Trophoblast cell (in vitro differentiated cells and primary cell): Measurements from ENCODE around the gene CPEB1.

Experiments used
- DNase-seq, 2 donors: peaks; one replicate each; pipeline ENCODE4 v3.0.0-alpha.2; 2016
- H2AFZ ChIP-seq: 2 replicates; pipeline ENCODE4 v1.6.1; 2013; ENCODE audit warnings: low read length, moderate library complexity, mild to moderate bottlenecking; ENCODE audit not compliant: insufficient read depth, poor library complexity
- H2AK5ac ChIP-seq: 2 replicates; pipeline ENCODE4 v1.6.1; 2013; ENCODE audit warnings: mild to moderate bottlenecking, low read length
- H2BK120ac ChIP-seq: 2 replicates; pipeline ENCODE4 v1.6.1; 2013; ENCODE audit warnings: low read length, mild to moderate bottlenecking, moderate library complexity; ENCODE audit not compliant: insufficient read depth, poor library complexity
- H2BK12ac ChIP-seq: 2 replicates; pipeline ENCODE4 v1.6.1; 2013; ENCODE audit warnings: mild to moderate bottlenecking, low read length, moderate library complexity
- H2BK5ac ChIP-seq: 2 replicates; pipeline ENCODE4 v1.6.1; 2013; ENCODE audit warnings: low read length, low read depth, moderate library complexity, mild to moderate bottlenecking; ENCODE audit not compliant: poor library complexity
- H3K14ac ChIP-seq: 2 replicates; pipeline ENCODE4 v1.6.1; 2013; ENCODE audit warnings: mild to moderate bottlenecking, low read length
- H3K18ac ChIP-seq: 2 replicates; pipeline ENCODE4 v1.6.1; 2013; ENCODE audit warnings: mild to moderate bottlenecking, low read length
- H3K23ac ChIP-seq: 2 replicates; pipeline ENCODE4 v1.6.1; 2013; ENCODE audit warnings: low read length
- H3K27ac ChIP-seq: 2 replicates; pipeline ENCODE4 v1.5.1; 2013; ENCODE audit warnings: low read depth, mild to moderate bottlenecking, inconsistent platforms, low read length, moderate library complexity
- H3K27me3 ChIP-seq: 2 replicates; pipeline ENCODE4 v1.6.1; 2013; ENCODE audit warnings: inconsistent platforms, mild to moderate bottlenecking, low read length, moderate library complexity; ENCODE audit not compliant: insufficient read depth
- H3K36me3 ChIP-seq, 2 experiments: 1 replicate in 1 of 2; 2 replicates in 1 of 2; pipeline ENCODE4 v1.6.1; 2013; ENCODE audit warnings: low read length in 2 of 2, mild to moderate bottlenecking in 2 of 2, moderate library complexity in 1 of 2; ENCODE audit not compliant: insufficient read depth in 2 of 2, control insufficient read depth in 1 of 2
- H3K4ac ChIP-seq: 2 replicates; pipeline ENCODE4 v1.6.1; 2013; ENCODE audit warnings: low read depth, mild to moderate bottlenecking, low read length, moderate library complexity
- H3K4me1 ChIP-seq, 2 experiments: 1 replicate in 1 of 2; 2 replicates in 1 of 2; pipeline ENCODE4 v1.6.1; 2013; ENCODE audit warnings: low read length in 2 of 2, mild to moderate bottlenecking in 2 of 2, moderate library complexity in 1 of 2; ENCODE audit not compliant: insufficient read depth in 2 of 2, control insufficient read depth in 1 of 2
- H3K4me2 ChIP-seq: 2 replicates; pipeline ENCODE4 v1.6.1; 2013; ENCODE audit warnings: inconsistent platforms, mild to moderate bottlenecking, low read length, moderate library complexity
- H3K4me3 ChIP-seq: 2 replicates; pipeline ENCODE4 v1.5.1; 2013; ENCODE audit warnings: mild to moderate bottlenecking, low read depth, low read length, inconsistent platforms
- H3K79me1 ChIP-seq: one replicate; pipeline ENCODE4 v1.6.1; 2013; ENCODE audit warnings: low read length
- H3K79me2 ChIP-seq: 2 replicates; pipeline ENCODE4 v1.6.1; 2013; ENCODE audit warnings: low read length, mild to moderate bottlenecking; ENCODE audit not compliant: control insufficient read depth, insufficient read depth, poor library complexity
- H3K9ac ChIP-seq: 2 replicates; pipeline ENCODE4 v1.6.1; 2013; ENCODE audit warnings: mild to moderate bottlenecking, low read length
- H3K9me3 ChIP-seq: 2 replicates; pipeline ENCODE4 v1.6.1; 2013; ENCODE audit warnings: low read depth, mild to moderate bottlenecking, control low read depth, inconsistent platforms, low read length; ENCODE audit not compliant: insufficient read depth
- H4K12ac ChIP-seq: 2 replicates; pipeline ENCODE4 v1.6.1; 2013; ENCODE audit warnings: low read depth, mild to moderate bottlenecking, low read length, moderate library complexity
- H4K8ac ChIP-seq: 2 replicates; pipeline ENCODE4 v1.6.1; 2013; ENCODE audit warnings: low read depth, mild to moderate bottlenecking, low read length, moderate library complexity
- H4K91ac ChIP-seq: one replicate; pipeline ENCODE4 v1.6.1; 2013; ENCODE audit warnings: low read depth, mild to moderate bottlenecking, low read length, moderate library complexity
- WGBS: extraction: QIAGEN DNeasy Blood & Tissue Kit; methylation state at CpG from one replicate; pipeline ENCODE4 v1.1.7; 2013; ENCODE audit warnings: missing lambda C conversion rate; ENCODE audit not compliant: insufficient read length, insufficient coverage; ENCODE audit errors: extremely low coverage; 5-methylcytosine and 5-hydroxymethylcytosine counted together

Gene CPEB1

GRCh38 chr15:82611348-82611747 lies 35.8 kb downstream of the CPEB1 start:
- no peak overlapping the region for H2AK5ac ChIP-seq
- no peak overlapping the region for H4K12ac ChIP-seq
- no peak overlapping the region for H3K4me2 ChIP-seq
- no peak overlapping the region for H2BK120ac ChIP-seq
- H3K27me3 ChIP-seq: no peaks in the 10 kb centered on the region
- H3K14ac ChIP-seq: no peak overlapping the region
- H3K4ac ChIP-seq: no peak overlapping the region
- no peak overlapping the region for H3K23ac ChIP-seq
- H2AFZ ChIP-seq: no peak overlapping the region
- H3K79me2 ChIP-seq: no peaks in the 10 kb centered on the region
- no peak overlapping the region for H3K4me3 ChIP-seq
- no CpG with 5 or more reads among the region's 4 CpGs for WGBS
- H3K9me3 ChIP-seq: no peaks in the 10 kb centered on the region
- no peaks in the 10 kb centered on the region for H3K4me1 ChIP-seq
- no peak overlapping the region for H2BK5ac ChIP-seq
- no peak for DNase-seq
- no peaks in the 10 kb centered on the region for H3K36me3 ChIP-seq
- no peak overlapping the region for H3K27ac ChIP-seq
- no peak overlapping the region for H4K8ac ChIP-seq
- no peaks in the 10 kb centered on the region for H3K79me1 ChIP-seq
- no peak overlapping the region for H3K9ac ChIP-seq
- no peak overlapping the region for H4K91ac ChIP-seq
- H3K18ac ChIP-seq: no peak overlapping the region
- H2BK12ac ChIP-seq: no peak overlapping the region

GRCh38 chr15:82602195-82602594 lies 45.0 kb downstream of the CPEB1 start:
- H4K12ac ChIP-seq: no peak overlapping the region
- H3K9me3 ChIP-seq: no peaks in the 10 kb centered on the region
- H2BK120ac ChIP-seq: no peak overlapping the region
- H3K79me1 ChIP-seq: no peaks in the 10 kb centered on the region
- no peak overlapping the region for H2BK5ac ChIP-seq
- no peak overlapping the region for H4K91ac ChIP-seq
- no peak overlapping the region for H3K9ac ChIP-seq
- no peak overlapping the region for H3K27ac ChIP-seq
- no peak overlapping the region for H3K4ac ChIP-seq
- no peak overlapping the region for H2AFZ ChIP-seq
- DNase-seq: no peak
- no peak overlapping the region for H3K4me3 ChIP-seq
- H3K14ac ChIP-seq: no peak overlapping the region
- no peaks in the 10 kb centered on the region for H3K27me3 ChIP-seq
- no peak overlapping the region for H3K23ac ChIP-seq
- H4K8ac ChIP-seq: no peak overlapping the region
- no peak overlapping the region for H3K4me2 ChIP-seq
- H2AK5ac ChIP-seq: no peak overlapping the region
- H2BK12ac ChIP-seq: no peak overlapping the region
- no peaks in the 10 kb centered on the region for H3K36me3 ChIP-seq
- H3K18ac ChIP-seq: no peak overlapping the region
- no peaks in the 10 kb centered on the region for H3K4me1 ChIP-seq
- H3K79me2 ChIP-seq: no peaks in the 10 kb centered on the region
- no CpG with 5 or more reads among the region's 5 CpGs for WGBS

- Histone ChIP-seq H3K27me3 (no peaks in the 10 kb centered on the region), H3K4me2 (no peak overlapping the region), H4K8ac (no peak overlapping the region), H3K4me1 (no peaks in the 10 kb centered on the region), H3K23ac (no peak overlapping the region), H2BK120ac (no peak overlapping the region), H3K4me3 (no peak overlapping the region), H3K79me2 (no peaks in the 10 kb centered on the region), H3K14ac (no peak overlapping the region), H3K27ac (no peak overlapping the region), H2AFZ (no peak overlapping the region), H3K9ac (no peak overlapping the region), H3K4ac (no peak overlapping the region), H3K36me3 (no peaks in the 10 kb centered on the region), H2BK5ac (no peak overlapping the region), H2BK12ac (no peak overlapping the region), H4K91ac (no peak overlapping the region), H4K12ac (no peak overlapping the region), H3K9me3 (no peaks in the 10 kb centered on the region), H3K18ac (no peak overlapping the region), H3K79me1 (no peaks in the 10 kb centered on the region), H2AK5ac (no peak overlapping the region)
- WGBS: no CpG with 5 or more reads among the region's 1 CpG
- DNase-seq: no peak
These were observed 47.3 kb downstream of the CPEB1 start for GRCh38 chr15:82599862-82600261.

DNA sequence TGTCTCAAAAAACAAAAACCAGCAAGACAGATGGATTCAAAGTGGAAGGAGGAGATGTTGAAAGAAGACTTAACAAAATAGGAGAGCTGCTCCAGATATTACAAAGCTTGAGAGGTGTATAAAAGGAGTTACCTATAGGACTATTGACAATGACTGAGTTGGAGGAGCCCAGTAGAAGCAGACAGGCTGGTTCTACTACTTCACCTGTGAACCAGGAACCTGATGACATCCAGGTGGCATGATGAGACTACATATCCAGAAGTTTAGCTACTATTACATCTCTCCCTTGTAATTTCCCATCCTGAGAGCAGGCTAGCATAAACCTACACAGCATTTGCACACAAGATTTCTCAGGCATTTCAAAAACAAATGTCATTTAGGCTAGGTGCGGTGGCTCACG lies 49.3 kb downstream of the CPEB1 start:
- H3K23ac ChIP-seq: no peak overlapping the region
- no peaks in the 10 kb centered on the region for H3K79me1 ChIP-seq
- no peak overlapping the region for H3K4ac ChIP-seq
- no peak overlapping the region for H4K12ac ChIP-seq
- no peak overlapping the region for H4K91ac ChIP-seq
- no peak overlapping the region for H2BK12ac ChIP-seq
- no peak overlapping the region for H3K9ac ChIP-seq
- H3K18ac ChIP-seq: no peak overlapping the region
- no peaks in the 10 kb centered on the region for H3K9me3 ChIP-seq
- no peak overlapping the region for H2AFZ ChIP-seq
- H3K27ac ChIP-seq: no peak overlapping the region
- H3K4me3 ChIP-seq: no peak overlapping the region
- H3K79me2 ChIP-seq: no peaks in the 10 kb centered on the region
- no peaks in the 10 kb centered on the region for H3K27me3 ChIP-seq
- no peak overlapping the region for H4K8ac ChIP-seq
- H2AK5ac ChIP-seq: no peak overlapping the region
- no peaks in the 10 kb centered on the region for H3K36me3 ChIP-seq
- no peak overlapping the region for H3K4me2 ChIP-seq
- no peak overlapping the region for H2BK5ac ChIP-seq
- DNase-seq: no peak
- H3K14ac ChIP-seq: no peak overlapping the region
- no peak overlapping the region for H2BK120ac ChIP-seq
- no peaks in the 10 kb centered on the region for H3K4me1 ChIP-seq
- no CpG with 5 or more reads among the region's 2 CpGs for WGBS
